ENCODE measurements around the gene DCAF15.

The DCAF15 gene

DNA sequence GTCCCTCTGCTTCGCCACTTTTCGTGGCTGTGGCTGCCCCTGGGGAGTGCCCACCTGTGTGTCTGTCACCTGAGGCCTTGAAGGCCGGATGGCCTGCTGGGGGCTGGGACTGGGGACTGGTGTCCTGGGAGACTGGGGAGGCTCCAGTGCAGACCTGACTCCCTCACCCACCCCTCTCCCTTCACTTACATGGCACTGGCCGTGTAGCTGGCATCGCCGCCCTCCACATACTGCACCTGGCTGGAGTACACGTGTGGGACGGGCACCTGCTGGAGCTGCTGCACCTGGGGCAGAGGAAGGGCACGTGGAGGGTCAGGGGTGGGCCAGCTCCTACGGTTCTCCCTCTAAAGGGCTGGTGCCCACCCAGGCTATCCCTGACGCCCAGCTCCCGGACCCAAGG is 25.5 kb downstream of the DCAF15 start:
- H3K4me3 ChIP-seq (replicated peaks in 1 of 2; ENCODE audit: low read depth in 2 of 2, low read length in 2 of 2), result no peak overlapping the region
- no peak for DNase-seq (ENCODE audit: low read depth in 2 of 2)
- TF ChIP-seq, protein P1, sequence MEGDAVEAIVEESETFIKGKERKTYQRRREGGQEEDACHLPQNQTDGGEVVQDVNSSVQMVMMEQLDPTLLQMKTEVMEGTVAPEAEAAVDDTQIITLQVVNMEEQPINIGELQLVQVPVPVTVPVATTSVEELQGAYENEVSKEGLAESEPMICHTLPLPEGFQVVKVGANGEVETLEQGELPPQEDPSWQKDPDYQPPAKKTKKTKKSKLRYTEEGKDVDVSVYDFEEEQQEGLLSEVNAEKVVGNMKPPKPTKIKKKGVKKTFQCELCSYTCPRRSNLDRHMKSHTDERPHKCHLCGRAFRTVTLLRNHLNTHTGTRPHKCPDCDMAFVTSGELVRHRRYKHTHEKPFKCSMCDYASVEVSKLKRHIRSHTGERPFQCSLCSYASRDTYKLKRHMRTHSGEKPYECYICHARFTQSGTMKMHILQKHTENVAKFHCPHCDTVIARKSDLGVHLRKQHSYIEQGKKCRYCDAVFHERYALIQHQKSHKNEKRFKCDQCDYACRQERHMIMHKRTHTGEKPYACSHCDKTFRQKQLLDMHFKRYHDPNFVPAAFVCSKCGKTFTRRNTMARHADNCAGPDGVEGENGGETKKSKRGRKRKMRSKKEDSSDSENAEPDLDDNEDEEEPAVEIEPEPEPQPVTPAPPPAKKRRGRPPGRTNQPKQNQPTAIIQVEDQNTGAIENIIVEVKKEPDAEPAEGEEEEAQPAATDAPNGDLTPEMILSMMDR (IDR thresholded peaks at IDR 0.05; ENCODE audit: low read depth, low read length), result no peak

DNA sequence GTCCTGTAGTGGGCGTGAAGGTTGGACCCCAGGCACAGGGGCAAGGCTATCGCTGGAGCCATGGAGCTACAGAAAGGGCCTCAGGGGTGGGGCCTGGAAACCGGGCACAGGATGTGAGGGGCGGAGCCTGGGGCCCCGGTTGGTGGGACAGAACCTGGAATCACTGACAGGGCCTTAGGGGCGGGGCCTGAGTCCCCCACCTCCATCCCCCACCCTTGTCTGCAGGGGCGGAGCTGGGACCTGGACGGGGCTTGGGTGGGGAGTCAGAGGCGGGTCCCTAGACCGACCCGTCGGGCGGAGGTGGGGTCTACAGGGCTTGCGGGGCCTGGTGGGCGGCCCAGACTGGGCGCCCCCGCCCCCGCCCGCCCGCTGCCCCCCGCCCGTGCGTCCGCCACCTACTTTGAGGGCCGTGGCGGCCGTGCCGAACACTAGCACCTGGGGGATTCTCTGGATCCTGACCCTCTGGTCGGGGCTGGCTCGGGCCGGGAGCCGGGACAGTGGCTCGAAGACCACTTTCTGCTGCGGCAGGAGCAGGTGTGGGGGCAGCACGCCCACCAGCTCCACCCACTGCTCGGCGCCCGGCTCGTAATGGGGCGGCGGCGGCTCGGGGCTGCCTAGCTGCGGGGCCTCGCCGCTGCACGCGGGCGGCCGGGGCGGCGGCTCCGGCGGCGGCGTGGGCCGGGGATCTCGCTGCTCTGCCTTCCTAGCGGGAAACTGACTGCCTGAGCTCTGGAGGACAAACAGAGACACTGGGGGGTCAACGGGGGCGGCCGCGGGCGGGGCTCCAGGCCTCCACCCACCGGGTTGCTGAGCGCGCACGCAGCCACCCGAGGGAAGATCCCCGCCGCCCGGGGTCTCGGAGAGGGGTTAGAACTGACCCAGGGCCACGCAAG is 26.3 kb downstream of the DCAF15 start:
- H3K4me3 ChIP-seq (replicated peaks in 1 of 2; ENCODE audit: low read depth in 2 of 2, low read length in 2 of 2), result no peak overlapping the region
- TF ChIP-seq, protein P1 (IDR thresholded peaks at IDR 0.05; ENCODE audit: low read depth, low read length), result no peak
- DNase-seq (ENCODE audit: low read depth in 2 of 2), result peak in 1 of 2 donors; percentile 58

DNA sequence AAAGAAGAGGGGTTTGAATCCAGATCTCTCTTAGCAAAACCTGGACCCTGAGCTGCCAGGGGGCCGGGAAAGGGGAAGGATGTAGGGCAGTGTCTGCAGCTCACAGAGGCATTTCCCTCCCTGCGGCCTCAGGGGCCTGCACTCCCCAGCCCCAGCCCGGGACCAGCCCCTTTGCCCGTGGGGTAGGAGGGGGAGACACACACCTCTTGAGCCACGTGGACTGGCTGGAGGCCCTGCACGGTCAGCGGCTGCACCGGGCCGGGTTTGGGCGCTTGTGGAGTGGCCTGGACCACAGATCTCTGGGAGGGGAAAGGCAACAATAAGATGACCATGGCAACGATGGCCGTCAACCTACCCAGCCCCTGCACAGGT is 26.9 kb downstream of the DCAF15 start:
- H3K4me3 ChIP-seq (replicated peaks in 1 of 2; ENCODE audit: low read depth in 2 of 2, low read length in 2 of 2), result no peak overlapping the region
- TF ChIP-seq, protein P1 (IDR thresholded peaks at IDR 0.05; ENCODE audit: low read depth, low read length), result no peak
- peak in 1 of 2 donors; percentile 19 for DNase-seq (ENCODE audit: low read depth in 2 of 2)

DNA sequence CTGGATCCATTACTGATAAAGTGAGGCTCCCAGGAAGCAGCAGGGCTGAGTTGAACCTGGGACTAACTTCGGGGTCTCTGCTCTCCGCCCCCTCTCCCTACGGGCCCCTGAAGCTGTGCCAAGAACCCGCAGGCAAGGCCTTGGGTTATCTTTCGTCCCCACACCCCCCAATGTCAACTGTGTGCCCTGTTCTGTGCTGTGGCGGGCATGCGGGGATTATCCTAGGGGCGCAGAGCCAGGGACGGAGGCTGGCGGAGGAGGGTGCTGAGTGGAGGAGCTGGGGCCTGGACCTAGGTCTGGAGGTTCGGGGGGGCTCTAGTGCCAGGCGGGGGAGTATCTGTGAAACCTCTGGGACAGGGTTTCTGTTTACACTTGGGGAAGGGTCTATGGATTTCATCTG is 27.4 kb downstream of the DCAF15 start:
- DNase-seq (ENCODE audit: low read depth in 2 of 2), result no peak
- no peak overlapping the region for H3K4me3 ChIP-seq (replicated peaks in 1 of 2; ENCODE audit: low read depth in 2 of 2, low read length in 2 of 2)
- TF ChIP-seq, protein P1 (IDR thresholded peaks at IDR 0.05; ENCODE audit: low read depth, low read length), result no peak

DNA sequence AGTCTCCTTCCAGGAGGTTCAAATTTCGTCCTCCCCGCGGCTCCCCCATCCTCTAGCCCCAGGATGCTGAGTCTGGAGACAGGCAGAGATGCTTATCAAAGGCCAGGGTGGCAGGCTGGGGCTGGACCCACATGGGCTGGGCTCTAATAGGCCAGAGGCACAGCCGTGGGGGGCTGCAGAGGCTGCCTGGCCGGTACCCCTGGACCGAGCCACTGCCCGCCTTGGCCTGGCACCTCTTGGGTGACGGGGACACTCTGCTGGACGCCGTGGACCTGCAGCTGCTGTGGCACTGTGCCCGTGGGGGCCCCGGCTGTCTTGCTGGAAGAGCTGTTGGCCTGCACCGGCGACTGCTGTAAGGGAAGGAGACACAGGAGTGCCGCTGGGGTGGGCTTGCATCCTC is 28.0 kb downstream of the DCAF15 start:
- TF ChIP-seq, protein P1 (IDR thresholded peaks at IDR 0.05; ENCODE audit: low read depth, low read length), result no peak

DNA sequence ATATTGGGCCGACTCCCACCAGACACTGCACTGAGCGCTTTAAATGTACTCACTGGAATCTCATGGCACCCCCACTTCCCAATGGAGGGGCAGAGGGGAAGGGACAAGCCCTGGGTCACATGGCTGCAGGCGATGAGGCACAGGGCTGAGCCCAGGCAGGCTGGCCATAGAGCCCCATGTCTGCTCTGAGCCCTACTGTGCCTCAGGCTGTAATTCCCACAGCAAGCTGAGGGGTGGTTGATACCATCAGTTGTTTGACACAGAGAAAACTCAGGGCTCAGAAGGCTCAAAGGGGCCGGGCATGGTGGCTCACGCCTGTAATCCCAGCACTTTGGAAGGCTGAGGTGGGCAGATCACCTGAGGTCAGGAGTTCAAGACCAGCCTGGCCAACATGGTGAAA is 28.7 kb downstream of the DCAF15 start:
- no peak overlapping the region for H3K4me3 ChIP-seq (replicated peaks in 1 of 2; ENCODE audit: low read depth in 2 of 2, low read length in 2 of 2)
- no peak for DNase-seq (ENCODE audit: low read depth in 2 of 2)
- TF ChIP-seq, protein P1 (IDR thresholded peaks at IDR 0.05; ENCODE audit: low read depth, low read length), result no peak

More for the DNA sequence above, 28.0 kb downstream of the DCAF15 start:
- no peak for DNase-seq (ENCODE audit: low read depth in 2 of 2)
- H3K4me3 ChIP-seq (replicated peaks in 1 of 2; ENCODE audit: low read depth in 2 of 2, low read length in 2 of 2), result no peak overlapping the region

All from cardiac fibroblast (primary cell).